GM19397 (cell line): ENCODE results near the gene MTUS2.
"Not testable (repeated sequence)": the region's sequence is repeated elsewhere in the genome, so short reads cannot be mapped to it uniquely, and the experiment has no call there.

Experiments
- ATAC-seq: cut with Tn5 transposase; IDR thresholded peaks from one replicate; pipeline ENCODE4 v1.9.1; 2021; ENCODE audit warnings: mild to moderate bottlenecking, moderate library complexity; ENCODE audit not compliant: unreplicated experiment

The MTUS2 gene

DNA sequence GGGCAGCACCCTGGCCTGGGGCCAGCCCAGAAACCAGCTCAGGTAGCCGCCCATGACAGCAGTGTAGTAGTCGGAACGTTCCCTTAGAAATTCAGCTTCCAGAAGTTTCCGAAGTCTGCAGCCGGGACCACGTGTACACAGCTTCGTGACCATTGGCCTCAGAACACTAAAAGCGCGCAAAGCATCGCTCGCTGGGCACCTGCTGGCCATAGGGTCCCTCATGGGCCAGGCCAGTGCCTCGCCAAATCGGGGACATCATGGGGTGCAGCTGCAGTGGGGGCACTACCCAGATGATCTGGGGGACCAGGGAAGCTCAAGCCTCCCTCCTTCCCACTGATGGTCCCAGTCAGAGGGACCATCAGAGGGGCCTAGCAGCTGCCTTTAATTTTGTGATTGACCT lies 384.5 kb downstream of the MTUS2 start:
- no peak for ATAC-seq

- no peak for ATAC-seq
These were observed 390.5 kb downstream of the MTUS2 start for GRCh38 chr13:29210676-29211075.

DNA sequence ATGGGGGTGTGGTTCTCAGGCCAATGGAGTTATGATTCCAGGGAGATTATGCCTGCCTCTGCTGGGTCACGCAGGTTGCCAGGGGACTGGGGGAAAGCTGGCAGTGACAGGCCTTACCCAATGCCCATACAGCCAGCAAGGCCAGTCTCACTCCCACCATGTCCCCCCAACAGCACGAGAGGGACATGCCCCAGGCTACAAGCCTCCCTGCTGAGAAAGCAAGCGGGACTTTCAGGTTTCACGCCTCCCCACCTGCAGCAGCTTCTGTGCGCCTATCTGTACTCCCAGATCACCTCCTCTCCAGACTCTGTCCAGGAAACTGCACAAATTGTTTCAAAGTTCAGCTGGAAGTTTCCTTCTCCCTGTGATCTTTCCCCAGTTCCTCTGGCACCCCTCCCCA lies 391.0 kb downstream of the MTUS2 start:
- not testable (repeated sequence) for ATAC-seq

GRCh38 chr13:29222458-29222857 lies 402.3 kb downstream of the MTUS2 start:
- no peak for ATAC-seq

DNA sequence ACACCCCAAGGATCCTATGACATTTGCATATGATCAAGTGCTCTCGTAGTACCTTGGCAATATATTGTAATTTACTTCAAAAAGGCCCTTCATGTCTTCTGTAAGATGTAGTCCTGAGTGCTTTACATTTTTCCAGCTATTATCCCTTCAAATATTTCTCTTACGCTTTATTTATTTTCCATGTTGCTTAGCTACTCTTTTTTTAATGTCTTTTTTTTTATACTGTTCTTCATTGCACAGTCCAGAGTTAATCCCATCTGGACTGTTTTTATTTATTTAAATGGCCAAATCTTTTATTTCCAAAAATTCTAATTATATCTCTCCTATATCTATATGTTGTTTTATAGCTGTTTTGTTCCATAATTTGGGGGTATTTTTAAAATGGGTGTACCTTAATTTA lies 404.1 kb downstream of the MTUS2 start:
- ATAC-seq, result no peak

DNA sequence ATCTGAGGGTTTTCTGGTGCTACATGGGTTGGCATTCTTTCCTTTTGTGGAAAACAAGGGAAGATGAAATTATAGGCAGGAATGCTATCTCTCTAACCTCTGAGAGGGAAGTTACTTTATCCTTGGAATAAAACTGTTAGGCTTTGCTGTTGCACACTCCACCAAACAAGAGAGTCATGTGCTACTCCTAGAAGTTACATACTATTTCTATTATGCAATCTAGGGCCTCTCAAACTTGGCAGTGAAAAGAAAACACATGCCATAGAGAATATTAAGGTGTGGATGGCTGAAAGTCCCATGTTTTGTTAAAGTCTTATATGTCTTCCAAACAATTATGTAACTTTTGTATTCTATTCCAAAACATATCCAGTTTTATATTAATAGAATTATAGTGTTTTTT lies 407.4 kb downstream of the MTUS2 start:
- no peak for ATAC-seq

GRCh38 chr13:29230299-29230845 lies 410.2 kb downstream of the MTUS2 start:
- ATAC-seq, result no peak

- no peak for ATAC-seq
These were observed 419.8 kb downstream of the MTUS2 start for GRCh38 chr13:29239653-29240525.

DNA sequence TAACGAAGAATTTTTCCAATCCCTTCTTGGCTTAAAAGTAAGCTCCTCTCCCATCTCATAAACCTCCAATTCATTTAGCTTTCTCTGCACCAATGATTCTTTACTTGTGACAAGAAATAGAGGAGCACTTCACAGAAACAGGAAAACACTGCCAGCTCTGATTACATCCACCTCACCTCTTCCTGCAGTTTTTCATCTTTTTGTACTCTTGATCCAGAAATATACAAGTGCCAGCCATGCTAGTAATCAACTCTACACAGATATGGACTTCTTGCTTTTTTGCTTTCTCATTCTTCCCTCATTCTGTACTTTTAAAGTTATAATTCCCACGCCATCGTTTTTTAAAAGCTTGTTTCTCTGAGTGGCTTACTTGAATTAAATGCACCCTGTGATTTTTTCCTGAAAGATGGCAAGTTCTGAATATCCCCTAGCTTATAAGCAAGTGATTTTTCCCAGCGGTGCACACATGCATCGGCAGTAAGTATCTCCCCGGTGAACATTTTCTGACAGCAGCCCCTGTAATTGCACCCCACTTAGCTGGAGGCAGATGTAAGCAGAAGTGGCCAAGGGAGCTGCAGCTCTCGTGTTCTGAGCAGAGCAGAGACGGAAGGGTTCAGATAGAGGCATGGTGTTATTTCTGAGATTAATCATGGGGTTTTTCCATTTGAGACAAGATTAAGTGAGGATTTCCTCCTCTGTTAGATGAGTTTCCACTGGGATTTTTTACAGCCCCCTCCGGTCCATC lies 434.7 kb downstream of the MTUS2 start:
- ATAC-seq, result no peak

- ATAC-seq, result no peak
These were observed 435.4 kb downstream of the MTUS2 start for GRCh38 chr13:29255567-29255966.

- no peak for ATAC-seq
These were observed 440.5 kb downstream of the MTUS2 start for GRCh38 chr13:29260684-29261083.

GRCh38 chr13:29266261-29266660 lies 446.1 kb downstream of the MTUS2 start:
- ATAC-seq, result no peak

DNA sequence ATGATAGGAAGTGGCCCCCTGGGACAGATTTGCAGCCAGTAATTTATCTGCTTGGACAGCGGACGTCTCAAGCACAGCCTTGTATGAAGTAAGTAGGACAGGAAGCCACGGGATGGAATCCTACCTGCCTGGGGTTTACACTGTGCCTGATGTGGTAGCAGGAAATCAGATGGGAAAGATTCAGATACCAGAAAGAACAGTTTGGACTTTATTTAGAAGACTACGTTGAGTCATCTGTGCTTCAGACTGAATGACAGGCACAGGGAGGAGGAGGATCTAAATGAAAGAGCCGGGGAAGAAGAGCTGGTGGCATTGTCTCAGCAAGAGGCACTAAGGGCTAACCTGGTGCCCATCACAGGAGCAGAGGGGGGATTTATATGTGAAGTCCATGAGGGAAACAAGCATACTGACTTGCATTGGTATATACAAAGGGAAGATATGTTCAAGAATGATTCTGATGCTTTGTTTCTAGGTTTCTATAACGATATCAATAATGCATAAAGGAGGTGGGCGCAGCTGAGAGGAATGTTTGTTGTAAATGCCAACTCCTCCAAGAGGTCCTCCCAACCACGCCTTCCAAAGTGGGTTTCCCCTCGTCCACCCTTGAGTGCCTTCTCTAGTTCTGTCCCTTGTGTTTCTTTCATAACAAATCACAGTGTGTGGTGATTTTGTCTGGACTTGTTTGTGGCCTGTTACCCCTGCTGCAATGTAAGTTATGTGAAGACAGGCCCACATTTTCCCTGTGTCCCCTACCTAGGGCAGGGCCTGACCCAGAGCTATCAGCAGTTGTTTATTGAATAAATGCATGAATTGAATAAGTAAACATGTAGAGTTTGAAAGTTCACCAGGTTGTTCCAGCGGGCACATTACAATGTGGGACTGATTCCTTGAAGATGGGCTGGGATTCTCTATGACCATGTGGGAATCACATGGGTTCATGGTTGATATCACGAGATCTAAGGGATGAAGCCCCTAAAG lies 446.9 kb downstream of the MTUS2 start:
- ATAC-seq, result no peak

DNA sequence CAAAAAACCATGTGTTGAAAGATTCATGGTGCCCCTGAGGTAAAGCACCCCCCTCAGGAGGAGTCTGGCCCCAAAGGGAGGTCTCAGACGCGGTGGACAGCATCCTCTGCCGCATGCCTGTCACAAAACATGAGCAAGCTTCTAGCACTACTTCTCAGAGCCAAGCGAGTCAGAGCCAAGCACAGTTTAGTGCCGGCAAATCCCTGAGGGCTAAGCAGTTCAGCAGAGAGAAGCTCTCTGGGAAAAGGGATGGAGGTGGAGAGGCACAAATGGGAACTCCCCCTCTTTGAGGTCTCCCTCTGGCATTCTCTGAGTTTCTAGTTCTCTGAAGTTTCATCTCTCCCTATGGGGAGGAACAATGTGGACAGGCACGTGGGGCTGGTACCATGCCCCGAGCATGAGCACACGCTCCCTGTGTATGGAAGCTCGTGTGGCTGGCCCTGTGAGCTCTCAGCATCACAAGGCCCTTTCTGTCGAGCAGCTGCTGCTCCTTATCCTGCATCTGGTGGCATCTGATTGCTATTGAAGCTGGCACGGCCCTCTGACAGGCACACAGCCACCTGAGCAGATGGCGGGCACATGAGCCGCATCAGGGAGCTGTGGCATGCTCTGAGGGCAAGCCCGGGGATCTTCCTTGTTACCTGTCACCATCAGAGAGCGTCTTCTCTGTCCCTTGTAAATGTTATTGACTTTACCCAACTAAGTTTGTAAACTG lies 450.3 kb downstream of the MTUS2 start:
- ATAC-seq, result no peak

DNA sequence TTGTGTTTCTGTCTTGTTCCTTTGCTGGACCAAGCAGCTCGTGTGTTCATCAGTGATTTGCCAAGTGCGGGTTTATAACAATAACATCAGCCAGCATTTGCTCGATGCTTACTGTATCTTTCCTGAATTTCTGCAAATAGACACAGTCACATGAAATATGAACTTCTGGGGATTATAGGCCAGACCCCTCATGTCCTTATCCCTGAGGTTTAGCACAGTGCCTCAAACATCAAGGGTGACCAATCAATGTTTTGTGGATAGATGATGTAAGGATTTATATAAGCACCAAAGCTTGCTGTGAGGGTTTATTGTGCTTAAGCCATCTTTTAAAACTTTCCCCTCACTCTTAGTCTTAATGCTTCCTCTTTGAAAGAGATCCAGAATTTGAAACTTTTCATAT lies 451.5 kb downstream of the MTUS2 start:
- ATAC-seq, result no peak

DNA sequence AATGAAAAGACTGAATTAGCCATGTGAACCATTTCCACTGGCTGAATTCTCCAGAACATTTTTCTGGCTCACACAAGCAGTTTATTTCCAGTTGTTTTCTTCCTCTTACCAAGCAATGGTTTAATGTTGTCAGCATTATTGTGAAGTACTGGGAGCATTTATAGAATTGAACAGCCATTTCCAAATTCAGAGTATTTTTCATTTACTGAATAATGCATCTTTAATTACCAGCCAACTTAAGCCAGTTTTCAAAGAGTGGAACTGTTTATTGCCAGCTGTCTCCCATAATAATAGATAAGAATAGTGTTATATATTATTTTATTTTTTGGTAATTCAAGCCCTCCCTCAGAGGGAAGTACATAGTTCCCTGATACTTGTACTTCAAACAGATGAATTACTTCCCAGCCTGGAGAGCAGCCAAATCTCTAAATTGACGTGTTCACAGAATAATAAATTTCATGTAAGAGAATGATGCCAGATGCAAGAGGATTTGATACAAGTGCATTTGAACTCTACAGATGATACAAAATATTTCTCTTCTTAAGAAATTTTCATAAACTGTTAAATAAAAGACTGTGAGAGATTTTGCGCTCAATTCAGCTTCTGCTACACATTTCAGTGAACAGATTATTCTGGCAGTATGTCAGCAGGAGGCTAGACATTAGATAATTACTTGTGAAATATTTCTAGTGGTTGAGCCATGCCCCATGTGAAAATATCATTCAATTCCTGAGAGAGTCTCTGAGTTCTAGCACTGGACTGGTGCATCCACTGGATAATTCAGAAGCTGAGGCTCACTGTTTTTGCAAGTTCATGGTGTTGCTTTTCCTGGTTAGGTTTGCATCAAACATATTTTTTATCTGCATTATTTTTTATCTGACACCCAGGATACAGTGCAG lies 459.5 kb downstream of the MTUS2 start:
- ATAC-seq, result no peak

DNA sequence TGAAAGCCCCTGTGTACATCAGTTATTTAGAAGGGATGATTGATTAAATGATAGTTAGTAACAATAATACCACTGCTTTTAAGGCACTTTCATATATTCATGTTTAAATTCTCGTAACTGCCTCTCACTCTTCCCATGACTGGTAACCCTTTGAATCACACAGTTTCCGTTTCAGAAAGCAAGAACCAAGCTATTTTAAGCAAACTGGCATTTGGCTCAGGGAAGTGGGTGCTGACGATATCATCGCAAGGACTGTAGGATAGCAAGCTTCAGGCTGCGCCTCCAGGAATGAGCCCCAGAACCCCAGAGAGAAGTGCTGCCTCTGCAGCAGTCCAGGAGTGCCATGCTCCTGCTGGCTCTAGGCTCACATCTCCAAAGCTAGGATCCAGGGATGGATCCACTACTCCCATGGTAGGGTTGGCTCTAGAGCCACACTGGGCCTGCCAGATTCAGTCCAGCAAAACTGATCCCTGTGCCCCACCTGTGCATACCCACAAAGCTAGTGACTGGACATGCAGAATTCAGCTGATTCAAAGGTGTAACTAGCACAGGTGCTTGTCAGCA lies 461.9 kb downstream of the MTUS2 start:
- no peak for ATAC-seq

GRCh38 chr13:29284726-29285125 lies 464.6 kb downstream of the MTUS2 start:
- ATAC-seq, result no peak

GRCh38 chr13:29287237-29287636 lies 467.1 kb downstream of the MTUS2 start:
- no peak for ATAC-seq
